ENCODE data around the gene MRI1.
"Not testable (repeated sequence)": the region's sequence is repeated elsewhere in the genome, so short reads cannot be mapped to it uniquely, and the experiment has no call there.

GRCh38 chr19:13793317-13793716, 29.0 kb downstream of the MRI1 start:
- TF ChIP-seq, protein P1, sequence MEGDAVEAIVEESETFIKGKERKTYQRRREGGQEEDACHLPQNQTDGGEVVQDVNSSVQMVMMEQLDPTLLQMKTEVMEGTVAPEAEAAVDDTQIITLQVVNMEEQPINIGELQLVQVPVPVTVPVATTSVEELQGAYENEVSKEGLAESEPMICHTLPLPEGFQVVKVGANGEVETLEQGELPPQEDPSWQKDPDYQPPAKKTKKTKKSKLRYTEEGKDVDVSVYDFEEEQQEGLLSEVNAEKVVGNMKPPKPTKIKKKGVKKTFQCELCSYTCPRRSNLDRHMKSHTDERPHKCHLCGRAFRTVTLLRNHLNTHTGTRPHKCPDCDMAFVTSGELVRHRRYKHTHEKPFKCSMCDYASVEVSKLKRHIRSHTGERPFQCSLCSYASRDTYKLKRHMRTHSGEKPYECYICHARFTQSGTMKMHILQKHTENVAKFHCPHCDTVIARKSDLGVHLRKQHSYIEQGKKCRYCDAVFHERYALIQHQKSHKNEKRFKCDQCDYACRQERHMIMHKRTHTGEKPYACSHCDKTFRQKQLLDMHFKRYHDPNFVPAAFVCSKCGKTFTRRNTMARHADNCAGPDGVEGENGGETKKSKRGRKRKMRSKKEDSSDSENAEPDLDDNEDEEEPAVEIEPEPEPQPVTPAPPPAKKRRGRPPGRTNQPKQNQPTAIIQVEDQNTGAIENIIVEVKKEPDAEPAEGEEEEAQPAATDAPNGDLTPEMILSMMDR (IDR thresholded peaks at IDR 0.05): not testable (repeated sequence)
- TF ChIP-seq POLR2A (IDR thresholded peaks at IDR 0.05): not testable (repeated sequence)

Measured in esophagus squamous epithelium (tissue), 4 donors.